ENCODE measurements around the gene SLMAP. TPM values are rescaled to one million over a fixed set of nuclear protein-coding genes. Genes with fewer than 3 reads are reported as not detected.

The SLMAP gene
- total RNA-seq, 4 donors from 2014 or later, result 49.4 to 89.1 (median 61.3) TPM

- H3K27ac ChIP-seq, result no peak overlapping the region
- TF ChIP-seq CTCF (IDR thresholded peaks at IDR 0.05) (no peak), POLR2AphosphoS5 (IDR thresholded peaks at IDR 0.05) (no peak), POLR2A (IDR thresholded peaks at IDR 0.05) (no peak), EP300 (IDR thresholded peaks at IDR 0.05) (no peak)
- peaks cover 27% of the 10 kb centered on the region for H3K4me1 ChIP-seq
- no peaks in the 10 kb centered on the region for H3K9me3 ChIP-seq
- no peak overlapping the region for H3K4me3 ChIP-seq
- 96% methylated on average over 5 of the region's 5 CpGs for WGBS
- no peak for DNase-seq (ENCODE audit: low spot score in 2 of 2)
- no peaks in the 10 kb centered on the region for H3K27me3 ChIP-seq
- no peaks in the 10 kb centered on the region for H3K36me3 ChIP-seq
Observed at GRCh38 chr3:57968501-57968900, 212.4 kb downstream of the SLMAP start.

- no peaks in the 10 kb centered on the region for H3K36me3 ChIP-seq
- no peaks in the 10 kb centered on the region for H3K9me3 ChIP-seq
- no peak overlapping the region for H3K4me3 ChIP-seq
- peaks cover 22% of the 10 kb centered on the region for H3K4me1 ChIP-seq
- no peak for TF ChIP-seq EP300 (IDR thresholded peaks at IDR 0.05)
- no peaks in the 10 kb centered on the region for H3K27me3 ChIP-seq
- H3K27ac ChIP-seq, result peak overlapping the region; percentile 6
- 67% methylated on average over 4 of the region's 4 CpGs for WGBS
- DNase-seq (ENCODE audit: low spot score in 2 of 2), result no peak
Observed at GRCh38 chr3:57971975-57972374, 215.9 kb downstream of the SLMAP start.

- H3K27me3 ChIP-seq, result no peaks in the 10 kb centered on the region
- peaks cover 19% of the 10 kb centered on the region for H3K4me1 ChIP-seq
- no peaks in the 10 kb centered on the region for H3K9me3 ChIP-seq
- H3K36me3 ChIP-seq, result no peaks in the 10 kb centered on the region
- TF ChIP-seq CTCF (IDR thresholded peaks at IDR 0.05), result no peak
- no peak for TF ChIP-seq EP300 (IDR thresholded peaks at IDR 0.05)
- no peak for TF ChIP-seq POLR2AphosphoS5 (IDR thresholded peaks at IDR 0.05)
- no peak for TF ChIP-seq POLR2A (IDR thresholded peaks at IDR 0.05)
- no peak overlapping the region for H3K27ac ChIP-seq
- 47% methylated on average over 9 of the region's 9 CpGs for WGBS
- DNase-seq (ENCODE audit: low spot score in 2 of 2), result no peak
- no peak overlapping the region for H3K4me3 ChIP-seq
Observed at GRCh38 chr3:57972531-57973111, 216.5 kb downstream of the SLMAP start.

GRCh38 chr3:57973715-57974477 lies 217.8 kb downstream of the SLMAP start:
- Histone ChIP-seq H3K36me3 (no peaks in the 10 kb centered on the region), H3K9me3 (no peaks in the 10 kb centered on the region), H3K27ac (no peak overlapping the region), H3K27me3 (no peaks in the 10 kb centered on the region), H3K4me3 (no peak overlapping the region), H3K4me1 (peaks cover 19% of the 10 kb centered on the region)
- WGBS, result 94% methylated on average over 13 of the region's 13 CpGs
- DNase-seq (ENCODE audit: low spot score in 2 of 2), result no peak
- TF ChIP-seq EP300 (IDR thresholded peaks at IDR 0.05) (no peak), POLR2AphosphoS5 (IDR thresholded peaks at IDR 0.05) (no peak), CTCF (IDR thresholded peaks at IDR 0.05) (no peak), POLR2A (IDR thresholded peaks at IDR 0.05) (no peak)

GRCh38 chr3:57974796-57975388 lies 218.8 kb downstream of the SLMAP start:
- H3K9me3 ChIP-seq, result no peaks in the 10 kb centered on the region
- no peaks in the 10 kb centered on the region for H3K36me3 ChIP-seq
- TF ChIP-seq POLR2AphosphoS5 (IDR thresholded peaks at IDR 0.05) (peak in 1 of 3 donors; percentile 7), EP300 (IDR thresholded peaks at IDR 0.05) (no peak)
- H3K4me1 ChIP-seq, result peaks cover 16% of the 10 kb centered on the region
- WGBS, result 62% methylated on average over 6 of the region's 6 CpGs
- peak overlapping the region; percentile 20 for H3K27ac ChIP-seq
- no peak for DNase-seq (ENCODE audit: low spot score in 2 of 2)
- no peak overlapping the region for H3K4me3 ChIP-seq
- no peaks in the 10 kb centered on the region for H3K27me3 ChIP-seq

GRCh38 chr3:57977818-57978235 lies 221.7 kb downstream of the SLMAP start:
- H3K4me1 ChIP-seq, result peaks cover 6% of the 10 kb centered on the region
- no peak overlapping the region for H3K27ac ChIP-seq
- H3K9me3 ChIP-seq, result no peaks in the 10 kb centered on the region
- no peak for DNase-seq (ENCODE audit: low spot score in 2 of 2)
- H3K36me3 ChIP-seq, result no peaks in the 10 kb centered on the region
- 53% methylated on average over 4 of the region's 4 CpGs for WGBS
- H3K4me3 ChIP-seq, result no peak overlapping the region
- no peak for TF ChIP-seq CTCF (IDR thresholded peaks at IDR 0.05)
- TF ChIP-seq POLR2A (IDR thresholded peaks at IDR 0.05), result no peak
- no peak for TF ChIP-seq EP300 (IDR thresholded peaks at IDR 0.05)
- no peak for TF ChIP-seq POLR2AphosphoS5 (IDR thresholded peaks at IDR 0.05)
- H3K27me3 ChIP-seq, result no peaks in the 10 kb centered on the region

Data from suprapubic skin (tissue), 4 donors.